Upper lobe of right lung (tissue), 1 donor: ENCODE measurements around the gene PDCD1LG2. TPM values are rescaled to one million over a fixed set of nuclear protein-coding genes. Genes with fewer than 3 reads are reported as not detected.

ENCODE experiments used
- ATAC-seq: fragments of 200-7000 bp; cut with Tn5 transposase; one replicate; pipeline ENCODE4 v1.9.1; 2020; ENCODE audit warnings: mild to moderate bottlenecking, moderate library complexity
- DNase-seq: peaks from one replicate; pipeline ENCODE4 v3.0.0-alpha.2; 2020
- H3K27ac ChIP-seq: fragments of 200-600 bp; one replicate; pipeline ENCODE4 v1.8.0; 2022
- H3K27me3 ChIP-seq: fragments of 200-600 bp; one replicate; pipeline ENCODE4 v1.8.0; 2022; ENCODE audit warnings: mild to moderate bottlenecking
- H3K36me3 ChIP-seq: fragments of 200-600 bp; one replicate; pipeline ENCODE4 v1.8.0; 2022
- H3K4me1 ChIP-seq: fragments of 200-600 bp; one replicate; pipeline ENCODE4 v1.8.0; 2022
- H3K4me3 ChIP-seq: fragments of 200-600 bp; one replicate; pipeline ENCODE4 v1.8.0; 2022; ENCODE audit warnings: mild to moderate bottlenecking
- H3K9me3 ChIP-seq: fragments of 200-600 bp; one replicate; pipeline ENCODE4 v1.8.0; 2022
- CTCF ChIP-seq: fragments of 200-600 bp; IDR thresholded peaks from one replicate; pipeline ENCODE4 v1.8.0; 2022; ENCODE audit warnings: antibody characterized with exemption
- intact Hi-C: fragments of 100-400 bp; cut with DNase I; formaldehyde crosslinking; loops from one replicate; pipeline ENCODE4 v1.11.0; 2022
- total RNA-seq: library from RNA; stranded (reverse); fragmentation: NEBNext Ultra II Directional; extraction: Animal tissue kit (Norgen Biotek cat#: 25700); gene quantifications from one replicate; pipeline ENCODE4 v1.2.1, GENCODE V29; 2021
- donor health status: DM: no; HTN: yes; CAD: no; lungs with severe emphysema.

PDCD1LG2 gene
- total RNA-seq, 1 donor from 2014 or later = 6.3 TPM

GRCh38 chr9:5482194-5482593 lies 28.1 kb upstream of the PDCD1LG2 start:
- intact Hi-C loops = no loop called here
- no peaks in the 10 kb centered on the region for H3K4me1 ChIP-seq
- no peaks in the 10 kb centered on the region for H3K36me3 ChIP-seq
- H3K9me3 ChIP-seq = no peaks in the 10 kb centered on the region
- TF ChIP-seq CTCF = no peak
- H3K27me3 ChIP-seq = no peaks in the 10 kb centered on the region
- no peak overlapping the region for H3K27ac ChIP-seq
- ATAC-seq (no peak), DNase-seq (no peak)
- no peak overlapping the region for H3K4me3 ChIP-seq

- Histone ChIP-seq H3K9me3 (no peaks in the 10 kb centered on the region), H3K36me3 (no peaks in the 10 kb centered on the region), H3K27ac (no peak overlapping the region), H3K27me3 (no peaks in the 10 kb centered on the region), H3K4me3 (no peak overlapping the region), H3K4me1 (no peaks in the 10 kb centered on the region)
- no peak for TF ChIP-seq CTCF
- ATAC-seq (no peak), DNase-seq (no peak)
- intact Hi-C loops = no loop called here
These were observed 27.0 kb upstream of the PDCD1LG2 start for GRCh38 chr9:5483306-5483705.

- no peaks in the 10 kb centered on the region for H3K9me3 ChIP-seq
- H3K4me3 ChIP-seq = no peak overlapping the region
- H3K36me3 ChIP-seq = no peaks in the 10 kb centered on the region
- DNase-seq (no peak), ATAC-seq (no peak)
- H3K27me3 ChIP-seq = no peaks in the 10 kb centered on the region
- no peak for TF ChIP-seq CTCF
- H3K27ac ChIP-seq = no peak overlapping the region
- H3K4me1 ChIP-seq = peaks cover 7% of the 10 kb centered on the region
- intact Hi-C loops = no loop called here
These were observed 24.8 kb upstream of the PDCD1LG2 start for GRCh38 chr9:5485378-5486085.

- DNase-seq (no peak), ATAC-seq (no peak)
- TF ChIP-seq CTCF = no peak
- Histone ChIP-seq H3K36me3 (no peaks in the 10 kb centered on the region), H3K9me3 (no peaks in the 10 kb centered on the region), H3K27ac (no peak overlapping the region), H3K27me3 (no peaks in the 10 kb centered on the region), H3K4me3 (no peak overlapping the region), H3K4me1 (peaks cover 7% of the 10 kb centered on the region)
- intact Hi-C loops = no loop called here
These were observed 23.3 kb upstream of the PDCD1LG2 start for GRCh38 chr9:5486988-5487387.

GRCh38 chr9:5488221-5489008 lies 21.9 kb upstream of the PDCD1LG2 start:
- H3K4me3 ChIP-seq = no peak overlapping the region
- no peak for DNase-seq

More at GRCh38 chr9:5488221-5489008, 21.9 kb upstream of the PDCD1LG2 start:
- no peaks in the 10 kb centered on the region for H3K27me3 ChIP-seq
- no peaks in the 10 kb centered on the region for H3K9me3 ChIP-seq
- ATAC-seq = peak; percentile 47
- peaks cover 7% of the 10 kb centered on the region for H3K4me1 ChIP-seq
- TF ChIP-seq CTCF = no peak
- intact Hi-C loops = no loop called here
- H3K36me3 ChIP-seq = no peaks in the 10 kb centered on the region
- peak overlapping the region; percentile 3 for H3K27ac ChIP-seq
